ENCODE data around the gene CD72.

The CD72 gene

GRCh38 chr9:35569206-35569605 is 49.0 kb downstream of the CD72 start:
- H3K27me3 Mint-ChIP-seq (ENCODE audit: low read depth) = no peaks in the 10 kb centered on the region
- no peak overlapping the region for H3K27ac Mint-ChIP-seq
- H3K9me3 Mint-ChIP-seq = no peaks in the 10 kb centered on the region
- peaks cover 27% of the 10 kb centered on the region for H3K4me1 Mint-ChIP-seq (ENCODE audit: low read depth)
- H3K36me3 Mint-ChIP-seq (ENCODE audit: low read depth) = no peaks in the 10 kb centered on the region
- no peak overlapping the region for H3K4me3 Mint-ChIP-seq

GRCh38 chr9:35568196-35568595 is 50.0 kb downstream of the CD72 start:
- no peak overlapping the region for H3K4me3 Mint-ChIP-seq
- H3K36me3 Mint-ChIP-seq (ENCODE audit: low read depth) = no peaks in the 10 kb centered on the region
- no peaks in the 10 kb centered on the region for H3K27me3 Mint-ChIP-seq (ENCODE audit: low read depth)
- H3K27ac Mint-ChIP-seq = no peak overlapping the region
- H3K9me3 Mint-ChIP-seq = no peaks in the 10 kb centered on the region
- H3K4me1 Mint-ChIP-seq (ENCODE audit: low read depth) = peaks cover 27% of the 10 kb centered on the region

- peaks cover 26% of the 10 kb centered on the region for H3K4me1 Mint-ChIP-seq (ENCODE audit: low read depth)
- H3K4me3 Mint-ChIP-seq = no peak overlapping the region
- H3K36me3 Mint-ChIP-seq (ENCODE audit: low read depth) = no peaks in the 10 kb centered on the region
- H3K9me3 Mint-ChIP-seq = no peaks in the 10 kb centered on the region
- H3K27me3 Mint-ChIP-seq (ENCODE audit: low read depth) = no peaks in the 10 kb centered on the region
- H3K27ac Mint-ChIP-seq = no peak overlapping the region
These were observed 51.8 kb downstream of the CD72 start for GRCh38 chr9:35566417-35566816.

GRCh38 chr9:35564658-35565061 is 53.6 kb downstream of the CD72 start:
- Mint-ChIP-seq H3K27ac (no peak overlapping the region), H3K4me3 (no peak overlapping the region), H3K4me1 (ENCODE audit: low read depth) (peaks cover 15% of the 10 kb centered on the region), H3K27me3 (ENCODE audit: low read depth) (no peaks in the 10 kb centered on the region), H3K36me3 (ENCODE audit: low read depth) (no peaks in the 10 kb centered on the region), H3K9me3 (no peaks in the 10 kb centered on the region)

- H3K27me3 Mint-ChIP-seq (ENCODE audit: low read depth) = no peaks in the 10 kb centered on the region
- no peak overlapping the region for H3K27ac Mint-ChIP-seq
- H3K36me3 Mint-ChIP-seq (ENCODE audit: low read depth) = no peaks in the 10 kb centered on the region
- no peak overlapping the region for H3K4me3 Mint-ChIP-seq
- H3K9me3 Mint-ChIP-seq = no peaks in the 10 kb centered on the region
- H3K4me1 Mint-ChIP-seq (ENCODE audit: low read depth) = peaks cover 11% of the 10 kb centered on the region
These were observed 54.4 kb downstream of the CD72 start for GRCh38 chr9:35563791-35564197.

- H3K27me3 Mint-ChIP-seq (ENCODE audit: low read depth) = no peaks in the 10 kb centered on the region
- no peak overlapping the region for H3K27ac Mint-ChIP-seq
- H3K9me3 Mint-ChIP-seq = no peaks in the 10 kb centered on the region
These were observed 55.1 kb downstream of the CD72 start for GRCh38 chr9:35562895-35563780.

GRCh38 chr9:35561468-35562261 is 56.5 kb downstream of the CD72 start:
- Mint-ChIP-seq H3K9me3 (no peaks in the 10 kb centered on the region), H3K27me3 (ENCODE audit: low read depth) (no peaks in the 10 kb centered on the region), H3K36me3 (ENCODE audit: low read depth) (no peaks in the 10 kb centered on the region), H3K4me3 (no peak overlapping the region), H3K4me1 (ENCODE audit: low read depth) (peaks cover 7% of the 10 kb centered on the region), H3K27ac (no peak overlapping the region)

More at GRCh38 chr9:35562895-35563780, 55.1 kb downstream of the CD72 start:
- Mint-ChIP-seq H3K4me1 (ENCODE audit: low read depth) (peaks cover 11% of the 10 kb centered on the region), H3K4me3 (no peak overlapping the region), H3K36me3 (ENCODE audit: low read depth) (no peaks in the 10 kb centered on the region)

GRCh38 chr9:35560625-35561337 is 57.4 kb downstream of the CD72 start:
- H3K9me3 Mint-ChIP-seq = no peaks in the 10 kb centered on the region
- H3K4me1 Mint-ChIP-seq (ENCODE audit: low read depth) = peaks cover 2% of the 10 kb centered on the region
- H3K27me3 Mint-ChIP-seq (ENCODE audit: low read depth) = no peaks in the 10 kb centered on the region
- no peak overlapping the region for H3K4me3 Mint-ChIP-seq
- no peaks in the 10 kb centered on the region for H3K36me3 Mint-ChIP-seq (ENCODE audit: low read depth)
- no peak overlapping the region for H3K27ac Mint-ChIP-seq

Data from T-helper 1 cell treated with Interleukin-12 subunit alpha and Interleukin-12 subunit beta and Interleukin-4 antibody, amounts not matched to agents 30 μg/mL and 1 μg/mL, for 36 hours (primary cell).